Skeletal muscle tissue (tissue), 4 donors: ENCODE measurements around the gene HSD11B1L. TPM values are rescaled to one million over a fixed set of nuclear protein-coding genes. Genes with fewer than 3 reads are reported as not detected.
"Not testable (repeated sequence)": the region's sequence is repeated elsewhere in the genome, so short reads cannot be mapped to it uniquely, and the experiment has no call there.

Experiments
- H3K27ac ChIP-seq: one replicate; pipeline ENCODE4 v1.7.0; 2013; ENCODE audit warnings: mild to moderate bottlenecking, low read depth, low read length, inconsistent platforms
- H3K27me3 ChIP-seq, 3 donors: one replicate each; pipeline ENCODE4 v1.7.0; 2013; ENCODE audit warnings: low read length in 3 of 3; ENCODE audit not compliant: control insufficient read depth in 3 of 3, insufficient read depth in 3 of 3
- H3K36me3 ChIP-seq, 3 donors: one replicate each; pipeline ENCODE4 v1.7.0; 2013; ENCODE audit warnings: low read length in 3 of 3; ENCODE audit not compliant: control insufficient read depth in 3 of 3, insufficient read depth in 3 of 3
- H3K4me1 ChIP-seq, 3 donors: one replicate each; pipeline ENCODE4 v1.7.0; 2013; ENCODE audit warnings: low read length in 3 of 3, mild to moderate bottlenecking in 3 of 3; ENCODE audit not compliant: control insufficient read depth in 3 of 3, insufficient read depth in 3 of 3
- H3K4me3 ChIP-seq, 3 donors: one replicate each; pipeline ENCODE4 v1.7.0; 2013; ENCODE audit warnings: low read length in 3 of 3
- H3K9ac ChIP-seq, 3 donors: one replicate each; pipeline ENCODE4 v1.7.0; 2013; ENCODE audit warnings: low read length in 3 of 3, mild to moderate bottlenecking in 3 of 3, moderate library complexity in 2 of 3, low read depth in 1 of 3
- H3K9me3 ChIP-seq, 3 donors: one replicate each; pipeline ENCODE4 v1.7.0; 2013; ENCODE audit warnings: low read length in 3 of 3; ENCODE audit not compliant: control insufficient read depth in 3 of 3
- total RNA-seq: library from RNA; depleted of rRNA; stranded (reverse); fragments of >200 nt; gene quantifications from one replicate; pipeline ENCODE4 v1.2.3, GENCODE V29; 2014
- donor health status: Osteomylitis.

HSD11B1L gene
- total RNA-seq, 1 donor from 2014 or later, result 4.7 TPM

- Histone ChIP-seq H3K36me3 (no peaks in the 10 kb centered on the region), H3K27ac (no peak overlapping the region), H3K4me1 (peaks cover 8 to 32% (median 15%) of the 10 kb centered on the region in 3 donors), H3K9me3 (no peaks in the 10 kb centered on the region), H3K9ac (no peak overlapping the region), H3K4me3 (no peak overlapping the region), H3K27me3 (no peaks in the 10 kb centered on the region)
These were observed 4.0 kb downstream of the HSD11B1L start for GRCh38 chr19:5684694-5685430.

DNA sequence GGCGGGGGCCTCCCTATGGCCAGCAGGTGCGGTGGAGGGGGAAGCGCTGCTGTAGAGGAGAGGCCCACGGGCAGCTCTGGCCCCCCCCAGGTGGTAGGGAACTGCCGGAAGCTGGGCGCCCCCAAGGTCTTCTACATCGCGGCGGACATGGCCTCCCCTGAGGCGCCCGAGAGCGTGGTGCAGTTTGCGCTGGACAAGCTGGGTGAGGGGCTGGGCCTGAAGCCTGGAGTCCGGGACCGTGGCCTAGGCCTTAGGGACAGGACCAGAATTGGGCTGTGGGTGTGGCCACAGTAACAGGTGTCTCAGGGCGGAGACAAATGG lies 5.5 kb downstream of the HSD11B1L start:
- H3K27ac ChIP-seq, result peak overlapping the region; percentile 74

DNA sequence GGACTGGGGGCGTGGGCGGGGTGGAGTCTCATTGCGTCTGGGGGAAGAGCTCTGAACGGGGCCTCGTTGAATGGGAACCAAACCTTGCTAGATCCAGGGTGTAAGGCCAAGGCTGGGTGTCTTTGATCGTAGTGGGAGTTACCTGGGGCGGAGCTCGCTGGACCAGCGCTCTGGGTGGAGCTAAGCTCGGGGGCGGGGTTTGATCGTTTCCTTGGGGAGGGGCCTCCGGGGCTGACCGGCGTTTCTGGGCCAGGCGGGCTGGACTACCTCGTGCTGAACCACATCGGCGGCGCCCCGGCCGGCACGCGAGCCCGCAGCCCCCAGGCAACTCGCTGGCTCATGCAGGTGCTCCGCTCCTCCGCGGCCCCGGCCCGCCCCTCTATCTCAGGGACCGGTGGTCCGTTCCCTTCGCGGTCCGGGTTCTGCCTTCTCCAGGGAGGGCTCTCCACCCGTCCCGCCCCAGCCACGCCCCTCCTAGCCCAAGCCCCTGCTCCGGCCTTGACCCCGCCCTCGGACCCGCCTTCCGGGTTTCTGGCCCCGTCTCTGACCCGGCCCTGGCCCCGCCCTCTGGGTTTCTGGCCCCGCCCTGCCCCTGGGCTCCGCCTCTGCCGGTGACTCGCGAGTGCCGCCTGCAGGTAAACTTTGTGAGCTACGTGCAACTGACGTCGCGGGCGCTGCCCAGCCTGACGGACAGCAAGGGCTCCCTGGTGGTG lies 6.0 kb downstream of the HSD11B1L start:
- peak overlapping the region; percentile 74 for H3K27ac ChIP-seq
- H3K9ac ChIP-seq, result peak overlapping the region in 2 of 3 donors; percentile 56 to 68
- H3K27me3 ChIP-seq, result no peaks in the 10 kb centered on the region

More for the DNA sequence above, 5.5 kb downstream of the HSD11B1L start:
- peaks cover 15 to 34% (median 19%) of the 10 kb centered on the region in 3 donors for H3K4me1 ChIP-seq
- peak overlapping the region in 2 of 3 donors; percentile 50 to 62 for H3K9ac ChIP-seq
- no peaks in the 10 kb centered on the region for H3K27me3 ChIP-seq
- no peaks in the 10 kb centered on the region for H3K36me3 ChIP-seq
- peak overlapping the region; percentile 40 to 75 (median 73) for H3K4me3 ChIP-seq
- no peaks in the 10 kb centered on the region for H3K9me3 ChIP-seq

GRCh38 chr19:5687360-5688198 lies 6.8 kb downstream of the HSD11B1L start:
- Histone ChIP-seq H3K36me3 (peaks cover 7 to 9% (median 7%) of the 10 kb centered on the region in 3 donors), H3K27ac (peak overlapping the region; percentile 74), H3K9ac (peak overlapping the region in 2 of 3 donors; percentile 56 to 68)

More for the DNA sequence above, 6.0 kb downstream of the HSD11B1L start:
- Histone ChIP-seq H3K9me3 (no peaks in the 10 kb centered on the region), H3K36me3 (peaks cover 0 to under 1% (median under 1%) of the 10 kb centered on the region in 3 donors), H3K4me3 (peak overlapping the region; percentile 40 to 75 (median 73)), H3K4me1 (peaks cover 17 to 34% (median 21%) of the 10 kb centered on the region in 3 donors)

GRCh38 chr19:5688262-5688881 lies 7.5 kb downstream of the HSD11B1L start:
- not testable (repeated sequence) for H3K9me3 ChIP-seq, H3K9ac ChIP-seq, H3K27me3 ChIP-seq, H3K4me3 ChIP-seq, H3K27ac ChIP-seq
- Histone ChIP-seq H3K4me1 (peaks cover 22 to 46% (median 31%) of the 10 kb centered on the region in 3 donors), H3K36me3 (peaks cover 14 to 15% (median 15%) of the 10 kb centered on the region in 3 donors)

More at GRCh38 chr19:5687360-5688198, 6.8 kb downstream of the HSD11B1L start:
- Histone ChIP-seq H3K4me1 (peaks cover 22 to 40% (median 29%) of the 10 kb centered on the region in 3 donors), H3K9me3 (no peaks in the 10 kb centered on the region), H3K4me3 (peak overlapping the region; percentile 23 to 75 (median 73)), H3K27me3 (no peaks in the 10 kb centered on the region)

GRCh38 chr19:5690125-5690954 lies 9.5 kb downstream of the HSD11B1L start, which contains the start of gene RPL36:
Gene RPL36 (plus strand): TSS chr19:5690295. CDS start chr19:5690508, 213 bp downstream.
- Histone ChIP-seq H3K36me3 (peaks cover 29 to 34% (median 32%) of the 10 kb centered on the region in 3 donors), H3K4me1 (peaks cover 22 to 46% (median 31%) of the 10 kb centered on the region in 3 donors), H3K27me3 (no peaks in the 10 kb centered on the region), H3K9ac (peak within 1 kb of the TSS; percentile 83 to 91 (median 90)), H3K9me3 (no peaks in the 10 kb centered on the region), H3K4me3 (peak within 1 kb of the TSS; percentile 80 to 96 (median 93)), H3K27ac (peak within 1 kb of the TSS; percentile 89)

DNA sequence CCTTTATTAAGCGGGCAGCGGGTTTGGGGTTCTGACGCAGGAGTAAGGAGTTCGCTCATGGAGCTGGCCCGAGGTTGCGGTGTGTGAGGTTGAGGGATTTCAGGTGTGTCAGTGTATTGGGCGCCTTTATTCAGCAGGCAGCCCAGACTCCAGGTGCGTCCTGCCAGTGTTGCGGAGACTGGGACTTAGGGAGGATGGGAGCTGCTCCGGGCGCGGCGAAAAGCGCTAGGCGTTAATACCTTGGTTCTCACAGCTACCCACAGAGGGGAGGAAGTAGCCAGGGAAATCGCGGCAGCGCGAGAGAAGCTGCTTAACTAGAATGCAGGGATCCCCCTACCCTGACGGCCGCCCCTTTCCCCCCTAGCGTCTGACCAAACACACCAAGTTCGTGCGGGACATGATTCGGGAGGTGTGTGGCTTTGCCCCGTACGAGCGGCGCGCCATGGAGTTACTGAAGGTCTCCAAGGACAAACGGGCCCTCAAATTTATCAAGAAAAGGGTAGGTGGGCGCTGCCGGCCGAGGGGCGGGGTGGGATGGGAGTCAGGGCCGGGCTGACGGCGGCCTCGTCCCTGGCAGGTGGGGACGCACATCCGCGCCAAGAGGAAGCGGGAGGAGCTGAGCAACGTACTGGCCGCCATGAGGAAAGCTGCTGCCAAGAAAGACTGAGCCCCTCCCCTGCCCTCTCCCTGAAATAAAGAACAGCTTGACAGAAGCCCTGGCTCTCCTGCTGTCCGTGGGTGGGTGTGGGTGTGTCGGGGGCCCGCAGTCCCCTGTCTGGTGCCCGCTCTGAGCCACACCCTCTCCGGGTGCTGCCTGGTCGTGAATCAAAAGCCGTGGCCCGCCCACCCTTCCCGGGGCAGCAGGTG lies 10.4 kb downstream of the HSD11B1L start:
- peak overlapping the region; percentile 89 for H3K27ac ChIP-seq
- peaks cover 35 to 42% (median 39%) of the 10 kb centered on the region in 3 donors for H3K36me3 ChIP-seq
- H3K9me3 ChIP-seq, result no peaks in the 10 kb centered on the region
- no peaks in the 10 kb centered on the region for H3K27me3 ChIP-seq
- peak overlapping the region; percentile 80 to 96 (median 93) for H3K4me3 ChIP-seq
- H3K9ac ChIP-seq, result peak overlapping the region; percentile 80 to 91 (median 90)
- peaks cover 22 to 43% (median 30%) of the 10 kb centered on the region in 3 donors for H3K4me1 ChIP-seq
